NT2/D1 (cell line): ENCODE data around the gene SYNPR.

Experiments used
- SUZ12 ChIP-seq: IDR thresholded peaks from 2 replicates; pipeline ENCODE4 v1.6.1; 2011; ENCODE audit not compliant: insufficient read length, insufficient read depth; ENCODE audit errors: extremely low read depth
- YY1 ChIP-seq: IDR thresholded peaks from 2 replicates; pipeline ENCODE4 v1.6.1; 2011; ENCODE audit not compliant: insufficient read length, insufficient read depth

DNA sequence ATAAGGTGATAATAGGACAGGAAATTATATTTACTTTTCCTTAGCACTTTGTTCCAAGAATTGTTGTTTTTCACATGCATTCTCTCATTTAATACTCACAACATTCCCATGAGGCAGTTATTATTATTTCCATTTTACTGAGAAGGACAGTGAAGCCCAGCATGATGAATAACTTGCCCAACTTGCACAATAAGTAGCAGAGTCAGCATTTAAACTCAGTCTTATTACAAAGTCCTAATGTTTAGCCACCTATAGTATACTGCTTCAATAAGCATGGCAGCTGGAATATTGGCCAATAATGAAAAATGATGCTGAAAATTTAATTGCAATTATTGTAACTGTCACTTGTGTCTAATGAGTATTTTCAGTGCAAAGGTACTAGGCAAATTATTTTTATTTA lies 45.7 kb downstream of the SYNPR start:
- TF ChIP-seq SUZ12 (no peak), YY1 (no peak)
